HEK293 (cell line): ENCODE data around the gene NUMB.

Experiments used
- CTCF ChIA-PET: fragments of 350-600 bp; formaldehyde crosslinking; extraction: SDS; loops from one replicate; lab custom pipeline; 2021; ENCODE audit warnings: antibody characterized with exemption; lab: Yijun Ruan, JAX
- POLR2A ChIA-PET: fragments of 300-600 bp; formaldehyde crosslinking; extraction: SDS; loops from one replicate; lab custom pipeline; 2020; ENCODE audit warnings: antibody characterized with exemption, inconsistent platforms; lab: Yijun Ruan, JAX
- H3K27ac ChIP-seq: fragments of 200-500 bp; sonication (Bioruptor generic); 2 replicates; pipeline ENCODE4 v1.5.1; 2014; ENCODE audit warnings: low read depth, low read length, control low read depth, inconsistent platforms; ENCODE audit errors: extremely low read depth
- H3K36me3 ChIP-seq, 2 experiments: fragments of 200-500 bp in 1 of 2; sonication (Bioruptor generic) in 1 of 2; 1 replicate in 1 of 2; 2 replicates in 1 of 2; pipeline ENCODE4 v1.5.1; 2014 to 2017; ENCODE audit warnings: inconsistent platforms in 2 of 2, low read length in 2 of 2; ENCODE audit not compliant: control insufficient read depth in 2 of 2, insufficient read depth in 1 of 2
- H3K4me1 ChIP-seq: fragments of 200-500 bp; sonication (Bioruptor generic); 2 replicates; pipeline ENCODE4 v1.5.1; 2014; ENCODE audit warnings: mild to moderate bottlenecking, low read length, inconsistent platforms; ENCODE audit not compliant: control insufficient read depth, insufficient read depth
- H3K4me3 ChIP-seq: 2 replicates; pipeline ENCODE4 v1.5.1; 2011; ENCODE audit warnings: low read depth, mild to moderate bottlenecking, control low read depth, low read length, moderate library complexity
- H3K9me3 ChIP-seq: fragments of 200-500 bp; sonication (Bioruptor generic); 2 replicates; pipeline ENCODE4 v1.5.1; 2014; ENCODE audit warnings: low read depth, low read length, inconsistent platforms; ENCODE audit not compliant: control insufficient read depth, insufficient read depth
- ATF2 ChIP-seq: fragments of 450-650 bp; formaldehyde crosslinking; IDR thresholded peaks from 2 replicates; pipeline ENCODE4 v1.5.1; 2016; ENCODE audit warnings: missing biosample characterization, missing genetic modification characterization, low read depth
- BCL11B ChIP-seq: fragments of 450-650 bp; formaldehyde crosslinking; IDR thresholded peaks from 2 replicates; pipeline ENCODE4 v1.5.1; 2016; ENCODE audit warnings: low read depth, missing biosample characterization, missing genetic modification characterization
- GLI4 ChIP-seq: fragments of 450-650 bp; formaldehyde crosslinking; IDR thresholded peaks from 2 replicates; pipeline ENCODE4 v1.5.1; 2016; ENCODE audit warnings: missing biosample characterization, missing genetic modification characterization
- GLIS2 ChIP-seq: fragments of 450-650 bp; formaldehyde crosslinking; IDR thresholded peaks from 2 replicates; pipeline ENCODE4 v1.5.1; 2016; ENCODE audit warnings: missing biosample characterization, missing genetic modification characterization
- KLF1 ChIP-seq: fragments of 450-650 bp; formaldehyde crosslinking; IDR thresholded peaks from 2 replicates; pipeline ENCODE4 v1.5.1; 2016; ENCODE audit warnings: missing biosample characterization, missing genetic modification characterization
- PRDM4 ChIP-seq: fragments of 450-650 bp; formaldehyde crosslinking; IDR thresholded peaks from 2 replicates; pipeline ENCODE4 v1.5.1; 2017; ENCODE audit warnings: missing biosample characterization, missing genetic modification characterization
- TSHZ1 ChIP-seq: fragments of 450-650 bp; formaldehyde crosslinking; IDR thresholded peaks from 2 replicates; pipeline ENCODE4 v1.5.1; 2016; ENCODE audit warnings: missing biosample characterization, missing genetic modification characterization, borderline replicate concordance
- ZBTB10 ChIP-seq: fragments of 450-650 bp; formaldehyde crosslinking; IDR thresholded peaks from 2 replicates; pipeline ENCODE4 v1.5.1; 2016; ENCODE audit warnings: missing biosample characterization, missing genetic modification characterization
- ZBTB48 ChIP-seq: fragments of 450-650 bp; formaldehyde crosslinking; IDR thresholded peaks from 2 replicates; pipeline ENCODE4 v1.5.1; 2016; ENCODE audit warnings: missing biosample characterization, missing genetic modification characterization
- ZFHX2 ChIP-seq: fragments of 450-650 bp; formaldehyde crosslinking; conservative IDR thresholded peaks from 2 replicates; pipeline ENCODE4 v1.5.1; 2016; ENCODE audit warnings: missing biosample characterization, missing genetic modification characterization
- ZNF133 ChIP-seq: fragments of 450-650 bp; formaldehyde crosslinking; IDR thresholded peaks from 2 replicates; pipeline ENCODE4 v1.5.1; 2016; ENCODE audit warnings: missing biosample characterization, missing genetic modification characterization
- ZNF26 ChIP-seq: fragments of 450-650 bp; formaldehyde crosslinking; IDR thresholded peaks from 2 replicates; pipeline ENCODE4 v1.5.1; 2016; ENCODE audit warnings: missing biosample characterization, missing genetic modification characterization
- ZNF280D ChIP-seq: fragments of 450-650 bp; formaldehyde crosslinking; IDR thresholded peaks from 2 replicates; pipeline ENCODE4 v1.5.1; 2016; ENCODE audit warnings: missing biosample characterization, missing genetic modification characterization
- ZNF311 ChIP-seq: fragments of 450-650 bp; formaldehyde crosslinking; IDR thresholded peaks from 2 replicates; pipeline ENCODE4 v1.5.1; 2017; ENCODE audit warnings: missing biosample characterization, missing genetic modification characterization, borderline replicate concordance
- ZNF423 ChIP-seq: fragments of 450-650 bp; formaldehyde crosslinking; IDR thresholded peaks from 2 replicates; pipeline ENCODE4 v1.5.1; 2016; ENCODE audit warnings: missing biosample characterization, missing genetic modification characterization
- ZNF514 ChIP-seq: fragments of 450-650 bp; formaldehyde crosslinking; IDR thresholded peaks from 2 replicates; pipeline ENCODE4 v1.5.1; 2016; ENCODE audit warnings: missing biosample characterization, missing genetic modification characterization

Gene NUMB

GRCh38 chr14:73459959-73460358 is 1.6 kb upstream of the NUMB start:
- Histone ChIP-seq H3K4me1 (peaks cover 33% of the 10 kb centered on the region), H3K27ac (0 out of 2 replicates have a peak overlapping the region, but pooled peaks have one; percentile 9)
- POLR2A ChIA-PET = interaction anchor here (0.7 kb wide), 1 partner anchor 86 kb away, joined by 5 read pairs; no protein-coding TSS in a partner anchor

GRCh38 chr14:73457924-73458182 is 493 bp downstream of the NUMB start:
- ChIA-PET POLR2A (interaction anchor here (0.7 to 2.1 kb wide), 9 partner anchors 8 to 458 kb away, joined by 3 to 12 read pairs (median 4); partner anchors contain the start of gene RIOX1), CTCF (interaction anchor here (0.5 to 1.4 kb wide), 3 partner anchors 13 to 431 kb away, joined by 3 to 4 read pairs (median 3); no protein-coding TSS in a partner anchor)
- Histone ChIP-seq H3K9me3 (no peaks in the 10 kb centered on the region), H3K4me1 (peaks cover 36% of the 10 kb centered on the region), H3K36me3 (no peaks in the 10 kb centered on the region), H3K4me3 (peak overlapping the region; percentile 97), H3K27ac (peak overlapping the region; percentile 80)
- TF ChIP-seq TSHZ1 (no peak), GLI4 (tag by site-specific recombination) (no peak), ZNF280D (tag by site-specific recombination) (no peak), ZFHX2 (no peak), PRDM4 (tag by site-specific recombination) (no peak), ZNF133 (tag by site-specific recombination) (no peak), ZNF423 (tag by site-specific recombination) (peak; percentile 49; the same call in 1 of the 2 replicates), BCL11B (no peak), ZNF514 (tag by site-specific recombination) (no peak), ATF2 (tag by site-specific recombination) (no peak), GLIS2 (tag by site-specific recombination) (peak; percentile 36)

More at GRCh38 chr14:73459959-73460358, 1.6 kb upstream of the NUMB start:
- Histone ChIP-seq H3K36me3 (no peaks in the 10 kb centered on the region), H3K9me3 (no peaks in the 10 kb centered on the region), H3K4me3 (no peak overlapping the region)
- TF ChIP-seq KLF1 (tag by site-specific recombination) (no peak), ZNF26 (tag by site-specific recombination) (no peak), ZBTB48 (tag by site-specific recombination) (no peak), ZBTB10 (tag by site-specific recombination) (no peak), ZNF311 (tag by site-specific recombination) (no peak)
- CTCF ChIA-PET = interaction anchor here (0.6 to 2.5 kb wide), 2 partner anchors 11 to 641 kb away, joined by 7 to 17 read pairs; no protein-coding TSS in a partner anchor
